H1 (cell line): ENCODE results near the gene WDFY3. TPM values are rescaled to one million over a fixed set of nuclear protein-coding genes. Genes with fewer than 3 reads are reported as not detected.

Experiments used
- GABPA ChIP-seq: IDR thresholded peaks from 2 replicates; pipeline ENCODE4 v1.6.1; 2011; ENCODE audit warnings: mild to moderate bottlenecking, low read length, moderate library complexity, borderline replicate concordance; ENCODE audit not compliant: insufficient read depth
- GTF2F1 ChIP-seq: IDR thresholded peaks from 2 replicates; pipeline ENCODE4 v1.6.1; 2012; ENCODE audit warnings: low read depth, low read length, improper control_type of control experiment, borderline replicate concordance
- NANOG ChIP-seq: IDR thresholded peaks from 2 replicates; pipeline ENCODE4 v1.6.1; 2011; ENCODE audit warnings: low read length, low read depth, mild to moderate bottlenecking, inconsistent platforms; ENCODE audit not compliant: insufficient read depth, poor library complexity, severe bottlenecking
- PHF8 ChIP-seq: fragments of 200-600 bp; sonication (generic); conservative IDR thresholded peaks from 2 replicates; pipeline ENCODE4 v1.7.1; 2012; ENCODE audit warnings: low read depth, mild to moderate bottlenecking, inconsistent platforms, low read length, moderate library complexity
- SAP30 ChIP-seq: fragments of 300-600 bp; sonication (generic); IDR thresholded peaks from 2 replicates; pipeline ENCODE4 v1.7.1; 2012; ENCODE audit warnings: low read length, moderate library complexity, mild to moderate bottlenecking, inconsistent platforms; ENCODE audit not compliant: insufficient read depth, insufficient replicate concordance
- SP4 ChIP-seq: IDR thresholded peaks from 2 replicates; pipeline ENCODE4 v1.6.1; 2012; ENCODE audit warnings: low read length, inconsistent platforms
- polyA plus RNA-seq, 7 experiments: library from polyadenylated mRNA; depleted of rRNA in 3 of 7; stranded (reverse) in 5 of 7; unstranded in 2 of 7; fragments of >200 nt in 5 of 7; fragments of 200-250 nt in 2 of 7; gene quantifications; 1 replicate in 5 of 7; 2 replicates in 1 of 7; 4 replicates in 1 of 7; pipeline versions ENCODE4 v1.2.1 to v1.2.3, GENCODE V29; 2011 to 2013; ENCODE audit warnings: missing spikeins in 2 of 7, mixed read lengths in 2 of 7
- total RNA-seq: library from RNA; stranded (reverse); fragmentation: NEBNext Ultra II Directional; extraction: Animal tissue kit (Norgen Biotek cat#: 25700); gene quantifications from 2 replicates; pipeline ENCODE4 v1.2.1, GENCODE V29; 2021

The WDFY3 gene
- total and polyA plus RNA-seq, 2 of the 8 experiments (the other 6 are each of a cell fraction or from before 2014, with no cell fraction given) = 25.6 to 62.4 TPM

- no peak for TF ChIP-seq SAP30
- no peak for TF ChIP-seq PHF8
- TF ChIP-seq GABPA = no peak
- TF ChIP-seq SP4 = no peak
- no peak for TF ChIP-seq GTF2F1
- TF ChIP-seq NANOG = no peak
Observed at GRCh38 chr4:84718699-84719098, 247.8 kb downstream of the WDFY3 start (continued).
